HCT116 (cell line): ENCODE measurements around the gene SSR2. TPM values are rescaled to one million over a fixed set of nuclear protein-coding genes. Genes with fewer than 3 reads are reported as not detected.
A peak's percentile ranks its signal among the peaks of the same experiment; 100 is the strongest.

Source experiments
- ATAC-seq: fragments of 200-7000 bp; cut with Tn5 transposase; 2 replicates; pipeline ENCODE4 v1.9.1; 2020; ENCODE audit warnings: mild to moderate bottlenecking, moderate library complexity
- BruUV-seq: library from RNA; stranded (reverse); fragments of 400-500 nt; replicated peaks from 2 replicates; lab custom pipeline; 2021; lab: Mats Ljungman, UMichigan
- CTCF ChIA-PET: fragments of 300-600 bp; sonication (Branson Sonifier 250); formaldehyde crosslinking; loops from one replicate; lab custom pipeline; 2021; ENCODE audit warnings: antibody characterized with exemption; lab: Charles Lee
- POLR2A ChIA-PET: fragments of 300-600, 350-600 bp; sonication (Branson Sonifier 250); formaldehyde crosslinking; loops from one replicate; lab custom pipeline; 2021; ENCODE audit warnings: antibody characterized with exemption; lab: Charles Lee
- RAD21 ChIA-PET, 2 experiments: fragments of 300-600 bp; sonication (Branson Sonifier 250); formaldehyde crosslinking; loops; one replicate each; lab custom pipeline; 2023; ENCODE audit warnings: low total read pairs in 2 of 2; ENCODE audit not compliant: uncharacterized antibody in 2 of 2, unreplicated experiment in 2 of 2, low non-redundant PET in 1 of 2; lab: Charles Lee
- DNase-seq: peaks from one replicate; pipeline ENCODE4 v3.0.0-alpha.2; 2010; ENCODE audit warnings: low read depth, low spot score
- H2AFZ ChIP-seq: fragments of 200-600 bp; shearing (Covaris generic), sonication (generic); 2 replicates; pipeline ENCODE4 v1.6.1; 2017; ENCODE audit warnings: low read depth, mixed run types, mixed read lengths, antibody characterized with exemption, low read length; ENCODE audit not compliant: poor library complexity, severe bottlenecking
- H3K27ac ChIP-seq: 2 replicates; pipeline ENCODE4 v1.5.1; 2012; ENCODE audit warnings: low read depth, low read length
- H3K27me3 ChIP-seq: fragments of 200-600 bp; sonication (generic); 2 replicates; pipeline ENCODE4 v1.6.1; 2016; ENCODE audit warnings: mixed run types, low read length, mixed read lengths; ENCODE audit not compliant: insufficient read depth
- H3K36me3 ChIP-seq, 2 experiments: fragments of 200-500 bp in 1 of 2; fragments of 200-600 bp in 1 of 2; sonication (Bioruptor generic) in 1 of 2; sonication (generic) in 1 of 2; 2 replicates each; pipeline versions ENCODE4 v1.5.1 to v1.6.1; 2014 to 2016; ENCODE audit warnings: low read length in 2 of 2, inconsistent platforms in 1 of 2, mixed read lengths in 1 of 2, mixed run types in 1 of 2; ENCODE audit not compliant: insufficient read depth in 2 of 2, control insufficient read depth in 1 of 2
- H3K4me1 ChIP-seq, 2 experiments: fragments of 200-600 bp in 1 of 2; sonication (generic) in 1 of 2; 2 replicates each; pipeline versions ENCODE4 v1.5.1 to v1.6.1; 2012 to 2017; ENCODE audit warnings: low read length in 2 of 2, inconsistent platforms in 1 of 2, mild to moderate bottlenecking in 1 of 2, mixed read lengths in 1 of 2, mixed run types in 1 of 2, moderate library complexity in 1 of 2; ENCODE audit not compliant: insufficient read depth in 2 of 2, control insufficient read depth in 1 of 2
- H3K4me2 ChIP-seq: fragments of 200-600 bp; sonication (generic); 2 replicates; pipeline ENCODE4 v1.6.1; 2017; ENCODE audit warnings: mixed run types, low read length, mixed read lengths
- H3K4me3 ChIP-seq, 2 experiments: fragments of 200-600 bp in 1 of 2; sonication (generic) in 1 of 2; replicated peaks in 1 of 2; 2 replicates each; pipeline ENCODE4 v1.5.1; 2011 to 2016; ENCODE audit warnings: low read length in 2 of 2, control low read depth in 1 of 2, low read depth in 1 of 2, mild to moderate bottlenecking in 1 of 2, mixed read lengths in 1 of 2, mixed run types in 1 of 2
- H3K79me2 ChIP-seq: fragments of 200-600 bp; sonication (generic); 2 replicates; pipeline ENCODE4 v1.6.1; 2017; ENCODE audit warnings: mild to moderate bottlenecking, mixed run types, low read length, moderate library complexity, mixed read lengths; ENCODE audit not compliant: insufficient read depth
- H3K9ac ChIP-seq: fragments of 200-600 bp; sonication (generic); 2 replicates; pipeline ENCODE4 v1.6.1; 2016; ENCODE audit warnings: low read length, mixed read lengths
- H3K9me2 ChIP-seq: fragments of 200-600 bp; sonication (generic), shearing (Covaris generic); 2 replicates; pipeline ENCODE4 v1.6.1; 2017; ENCODE audit warnings: mixed run types, mild to moderate bottlenecking, moderate library complexity; ENCODE audit not compliant: insufficient read depth
- H3K9me3 ChIP-seq, 2 experiments: fragments of 200-500 bp in 1 of 2; fragments of 200-600 bp in 1 of 2; sonication (Bioruptor generic) in 1 of 2; sonication (generic) in 1 of 2; 2 replicates each; pipeline ENCODE4 v1.6.1; 2014 to 2017; ENCODE audit warnings: low read length in 2 of 2, mixed read lengths in 2 of 2, inconsistent platforms in 1 of 2, low read depth in 1 of 2, mild to moderate bottlenecking in 1 of 2, mixed run types in 1 of 2, moderate library complexity in 1 of 2; ENCODE audit not compliant: control insufficient read depth in 1 of 2, insufficient read depth in 1 of 2
- H4K20me1 ChIP-seq: fragments of 200-600 bp; sonication (generic), shearing (Covaris generic); 2 replicates; pipeline ENCODE4 v1.6.1; 2017; ENCODE audit warnings: mixed run types, mild to moderate bottlenecking, moderate library complexity; ENCODE audit not compliant: insufficient read depth
- ATF3 ChIP-seq: IDR thresholded peaks from 2 replicates; pipeline ENCODE4 v1.6.1; 2012
- CBX3 ChIP-seq: IDR thresholded peaks from 2 replicates; pipeline ENCODE4 v1.6.1; 2012; ENCODE audit warnings: low read depth
- CEBPB ChIP-seq: IDR thresholded peaks from 2 replicates; pipeline ENCODE4 v1.6.1; 2012; ENCODE audit warnings: low read depth
- CTCF ChIP-seq, 3 experiments: fragments of 200-600 bp in 1 of 3; sonication (generic) in 1 of 3; IDR thresholded peaks in 2 of 3; conservative IDR thresholded peaks in 1 of 3; 2 replicates each; pipeline ENCODE4 v1.5.1; 2012 to 2017; ENCODE audit warnings: low read depth in 2 of 3, low read length in 2 of 3, antibody characterized with exemption in 1 of 3, borderline replicate concordance in 1 of 3, control low read depth in 1 of 3, mild to moderate bottlenecking in 1 of 3, mixed read lengths in 1 of 3, mixed run types in 1 of 3, moderate library complexity in 1 of 3; ENCODE audit not compliant: insufficient read depth in 1 of 3
- EGR1 ChIP-seq: IDR thresholded peaks from 2 replicates; pipeline ENCODE4 v1.6.1; 2012; ENCODE audit warnings: low read depth
- ELF1 ChIP-seq: IDR thresholded peaks from 2 replicates; pipeline ENCODE4 v1.6.1; 2012; ENCODE audit warnings: low read depth, borderline replicate concordance
- EZH2phosphoT487 ChIP-seq: fragments of 200-600 bp; IDR thresholded peaks from 2 replicates; pipeline ENCODE4 v1.6.1; 2018; ENCODE audit warnings: antibody characterized with exemption, borderline replicate concordance
- MAX ChIP-seq: IDR thresholded peaks from 2 replicates; pipeline ENCODE4 v1.6.1; 2012
- POLR2A ChIP-seq: IDR thresholded peaks from 2 replicates; pipeline ENCODE4 v1.7.0; 2011; ENCODE audit warnings: borderline replicate concordance; ENCODE audit not compliant: insufficient read depth, insufficient read length; ENCODE audit errors: extremely low read depth
- POLR2AphosphoS5 ChIP-seq: IDR thresholded peaks from 2 replicates; pipeline ENCODE4 v1.6.1; 2011; ENCODE audit warnings: mild to moderate bottlenecking, low read depth, low read length, moderate library complexity
- RAD21 ChIP-seq: IDR thresholded peaks from 2 replicates; pipeline ENCODE4 v1.6.1; 2012; ENCODE audit warnings: low read depth, mild to moderate bottlenecking
- SIN3A ChIP-seq: IDR thresholded peaks from 2 replicates; pipeline ENCODE4 v1.6.1; 2012; ENCODE audit warnings: low read depth
- SP1 ChIP-seq: IDR thresholded peaks from 2 replicates; pipeline ENCODE4 v1.6.1; 2012; ENCODE audit warnings: low read depth
- SRF ChIP-seq: IDR thresholded peaks from 2 replicates; pipeline ENCODE4 v1.6.1; 2012; ENCODE audit warnings: low read depth
- TCF7L2 ChIP-seq: IDR thresholded peaks from 2 replicates; pipeline ENCODE4 v1.7.0; 2011; ENCODE audit warnings: borderline replicate concordance, inconsistent platforms; ENCODE audit not compliant: insufficient read depth, insufficient read length; ENCODE audit errors: extremely low read depth
- YY1 ChIP-seq: IDR thresholded peaks from 2 replicates; pipeline ENCODE4 v1.6.1; 2011; ENCODE audit warnings: low read length, low read depth, moderate library complexity, mild to moderate bottlenecking; ENCODE audit not compliant: insufficient replicate concordance; ENCODE audit errors: extremely low read depth
- ZFX ChIP-seq: fragments of 450-650 bp; IDR thresholded peaks from 2 replicates; pipeline ENCODE4 v1.6.1; 2017
- ZNF274 ChIP-seq: fragments of 200-500 bp; sonication (Bioruptor generic); IDR thresholded peaks from 2 replicates; pipeline ENCODE4 v1.6.1; 2014; ENCODE audit warnings: mild to moderate bottlenecking, low read depth, low read length, inconsistent platforms
- intact Hi-C: fragments of 100-400 bp; cut with micrococcal nuclease; formaldehyde crosslinking; loops from 2 replicates; pipeline ENCODE4 v1.10.0; 2022
- total RNA-seq: library from RNA; stranded (reverse); gene quantifications from one replicate; pipeline ENCODE4 v1.2.1, GENCODE V29; 2021; ENCODE audit not compliant: unreplicated experiment

The SSR2 gene
- total RNA-seq, 1 experiment from 2014 or later = 153 TPM

GRCh38 chr1:155976913-155977689 lies 43.6 kb downstream of the SSR2 start:
- peak; percentile 16; the same call in 1 of the 2 replicates for ATAC-seq
- BruUV-seq = no TSS peak
- peak overlapping the region; percentile 85 for H3K27ac ChIP-seq
- peak overlapping the region; percentile 97 for H3K9ac ChIP-seq
- DNase-seq = no peak
- no peaks in the 10 kb centered on the region for H3K9me2 ChIP-seq
- ChIA-PET POLR2A (interaction anchor here (0.9 to 3.6 kb wide), 5 partner anchors 9 to 43 kb away, joined by 3 to 28 read pairs (median 9); partner anchors contain the start of gene KHDC4), RAD21 (interaction anchor here (0.5 to 1.0 kb wide), 7 partner anchors 14 to 774 kb away, joined by 3 to 4 read pairs (median 3); partner anchors contain the start of gene HDGF (in 1 of the 2))
- H3K4me2 ChIP-seq = peak overlapping the region; percentile 96
- no peaks in the 10 kb centered on the region for H4K20me1 ChIP-seq
- no peaks in the 10 kb centered on the region for H3K27me3 ChIP-seq
- H3K9me3 ChIP-seq = no peaks in the 10 kb centered on the region
- no peaks in the 10 kb centered on the region for H3K36me3 ChIP-seq
- intact Hi-C loops = no loop called here
- peaks cover 68% of the 10 kb centered on the region for H3K79me2 ChIP-seq
- TF ChIP-seq POLR2A (no peak), SIN3A (no peak), YY1 (no peak), POLR2AphosphoS5 (no peak), TCF7L2 (no peak), ATF3 (no peak), SP1 (no peak), CTCF (IDR thresholded peaks at IDR 0.05 in 2 of 3, conservative IDR thresholded peaks at IDR 0.05 in 1 of 3; ENCODE audit: borderline replicate concordance in 1 of 3, insufficient read depth in 1 of 3, low read depth in 2 of 3, low read length in 2 of 3) (no peak), ZNF274 (no peak), ZFX (no peak), RAD21 (no peak), ELF1 (no peak), CBX3 (no peak), SRF (no peak), MAX (no peak), EZH2phosphoT487 (no peak), CEBPB (no peak), EGR1 (no peak)
- TF ChIP-seq, all 23 proteins: peak for 0
- Histone ChIP-seq H2AFZ (no peak overlapping the region), H3K4me3 (peak overlapping the region; percentile 87 to 91), H3K4me1 (peaks cover 51 to 67% of the 10 kb centered on the region in 2 experiments)
- CTCF ChIA-PET = interaction anchor here (2.7 kb wide), 1 partner anchor 39 kb away, joined by 8 read pairs; no protein-coding TSS in a partner anchor
